Activated T-cell treated with anti-CD3 and anti-CD28 coated beads for 4 hours (primary cell): ENCODE results near the gene GOLGA7B.

ENCODE experiments used
- DNase-seq: peaks from one replicate; pipeline ENCODE4 v3.0.0-alpha.2; 2020

The GOLGA7B gene

DNA sequence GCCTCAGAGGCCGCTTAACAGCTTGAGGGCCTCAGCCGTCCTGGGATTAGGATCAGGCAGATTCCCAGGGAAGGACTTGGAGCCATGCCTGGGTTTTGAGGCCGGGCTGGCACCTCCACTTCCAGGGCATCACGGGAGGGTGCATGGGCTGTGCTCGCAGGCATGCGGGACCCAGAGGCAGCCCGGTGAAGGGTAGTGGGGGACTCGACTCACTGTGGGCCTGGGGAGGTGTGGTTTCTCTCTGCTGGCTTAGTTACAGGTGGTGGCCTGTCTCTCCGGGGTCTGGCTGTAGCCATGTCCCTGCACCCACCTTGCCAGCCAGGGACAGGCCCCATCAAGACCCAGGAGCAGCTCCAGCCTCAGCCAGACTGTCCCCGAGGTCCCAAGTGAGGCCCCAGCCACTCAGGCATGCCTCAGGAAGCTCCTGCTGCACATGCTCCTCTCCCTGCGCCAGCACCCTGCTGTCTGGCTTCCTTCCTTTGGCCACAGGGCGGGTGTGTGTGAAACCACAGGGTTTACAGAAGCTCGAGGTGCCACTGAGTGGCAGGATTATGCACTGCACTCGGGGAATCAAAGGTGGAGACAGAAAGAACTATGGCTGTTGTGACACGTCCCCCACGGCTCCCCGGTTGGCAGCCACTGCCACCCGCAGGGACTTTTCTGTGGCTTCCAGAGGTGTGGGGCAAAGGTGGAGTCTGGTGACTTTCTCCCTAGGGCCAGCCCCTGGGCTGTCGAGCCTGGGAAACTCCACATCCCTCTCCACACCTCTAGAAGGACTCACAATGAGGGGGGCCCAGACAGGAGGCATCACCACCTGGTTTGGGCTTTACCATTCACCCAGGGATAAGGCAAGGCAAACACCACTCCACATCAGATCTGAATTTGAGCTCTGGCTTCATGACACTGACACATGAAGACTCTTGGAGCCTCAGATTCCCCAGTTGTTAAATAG, 19.7 kb downstream of the GOLGA7B start:
- DNase-seq = peak; percentile 71

- no peak for DNase-seq
These were observed 21.3 kb downstream of the GOLGA7B start for GRCh38 chr10:97870990-97871389.

DNA sequence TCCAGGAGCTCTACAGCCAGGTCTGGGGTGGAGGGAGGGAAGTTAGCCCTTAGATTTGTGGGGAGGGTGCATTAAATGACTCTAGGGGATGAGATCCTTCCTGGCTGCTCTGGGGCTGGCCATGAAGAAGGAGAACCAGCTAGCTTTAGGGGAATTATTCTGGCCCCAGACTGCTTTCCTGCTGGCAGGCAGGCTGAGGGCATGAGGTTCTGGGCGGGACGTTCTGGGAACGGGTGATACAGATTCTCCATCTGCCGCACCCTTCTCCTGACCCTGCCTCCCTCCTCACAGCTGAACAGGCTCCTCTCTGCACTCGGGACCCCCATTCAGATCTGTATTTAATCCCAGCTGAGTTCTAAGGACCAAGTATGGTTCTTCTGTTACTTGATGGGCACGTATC, 23.9 kb downstream of the GOLGA7B start:
- no peak for DNase-seq

GRCh38 chr10:97874332-97874731, 24.7 kb downstream of the GOLGA7B start:
- DNase-seq = no peak

DNA sequence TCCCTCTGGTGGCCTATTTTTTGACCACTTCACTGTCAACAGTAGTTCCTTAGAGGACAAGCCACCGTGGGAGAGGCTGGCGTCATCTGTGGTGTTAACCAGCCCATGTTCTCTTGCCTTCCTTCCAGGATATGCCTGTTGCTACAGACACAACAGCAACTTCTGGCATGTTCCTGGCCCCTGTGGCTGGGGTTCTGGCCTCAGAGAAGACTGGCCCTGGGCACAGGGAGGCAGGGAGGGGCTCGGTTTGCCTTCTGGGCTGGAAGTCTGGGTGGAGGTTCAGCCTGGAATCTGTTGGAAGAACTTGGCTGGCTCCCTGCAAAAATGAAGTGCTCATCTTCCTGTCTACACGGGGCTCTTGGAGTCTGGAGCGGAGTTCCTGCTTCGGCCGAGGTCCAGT, 25.7 kb downstream of the GOLGA7B start:
- no peak for DNase-seq

DNA sequence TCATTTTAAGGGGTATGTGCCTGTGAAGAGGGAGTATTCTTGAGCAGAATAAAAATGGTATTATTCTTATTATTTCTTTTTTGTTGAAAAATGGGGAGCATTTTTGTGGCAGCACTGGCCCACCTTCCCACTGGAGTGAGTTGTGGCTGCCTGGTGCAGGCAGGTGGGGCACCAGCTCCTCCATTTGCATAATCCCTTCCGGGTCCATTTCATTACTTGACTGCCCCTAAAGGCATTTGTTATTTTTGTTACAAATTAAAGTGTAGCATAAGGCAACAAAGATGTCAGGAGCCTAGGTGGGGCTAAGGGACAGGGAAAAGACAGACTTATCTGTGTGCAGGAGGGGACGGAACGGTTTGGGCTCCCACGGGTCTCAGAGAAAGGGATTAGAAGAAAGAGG, 26.8 kb downstream of the GOLGA7B start:
- DNase-seq = no peak

DNA sequence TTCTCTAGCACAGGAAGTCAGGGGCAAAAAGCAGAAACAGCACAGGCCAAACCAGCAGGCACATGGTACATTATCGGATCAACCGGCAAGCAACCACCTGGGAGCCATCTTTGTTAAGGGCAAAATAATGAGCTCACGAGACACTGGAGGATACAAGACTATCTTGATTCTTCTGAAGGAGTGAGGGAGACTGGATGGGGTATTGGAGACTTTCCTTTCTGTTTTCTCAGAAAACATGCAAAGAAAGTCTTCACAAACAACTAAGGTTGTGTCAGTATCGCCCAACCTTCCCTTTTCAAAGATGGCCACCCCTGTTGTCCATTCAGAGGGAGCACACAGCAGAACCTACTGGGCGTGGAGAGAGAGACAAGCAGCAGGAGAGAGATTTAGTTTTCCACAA, 29.6 kb downstream of the GOLGA7B start:
- no peak for DNase-seq

DNA sequence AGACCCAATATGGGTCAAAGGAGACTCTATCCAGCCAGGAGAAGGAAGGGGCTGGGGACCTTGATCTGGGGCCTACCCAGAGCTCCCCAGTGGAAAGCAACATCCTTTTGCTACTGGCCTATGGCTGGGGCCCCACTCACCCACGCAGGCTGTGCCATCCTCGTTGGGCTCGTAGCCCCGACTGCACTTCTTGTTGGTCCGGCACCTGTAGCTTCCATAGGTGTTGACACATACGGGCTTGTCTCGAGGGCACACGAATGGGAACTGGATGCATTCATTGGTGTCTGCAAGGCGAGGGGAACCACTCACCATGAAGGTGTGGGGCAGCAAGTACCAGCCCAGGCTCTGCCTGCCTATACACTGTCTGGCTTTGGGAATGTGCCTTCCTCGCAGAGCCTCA, 30.5 kb downstream of the GOLGA7B start:
- no peak for DNase-seq

DNA sequence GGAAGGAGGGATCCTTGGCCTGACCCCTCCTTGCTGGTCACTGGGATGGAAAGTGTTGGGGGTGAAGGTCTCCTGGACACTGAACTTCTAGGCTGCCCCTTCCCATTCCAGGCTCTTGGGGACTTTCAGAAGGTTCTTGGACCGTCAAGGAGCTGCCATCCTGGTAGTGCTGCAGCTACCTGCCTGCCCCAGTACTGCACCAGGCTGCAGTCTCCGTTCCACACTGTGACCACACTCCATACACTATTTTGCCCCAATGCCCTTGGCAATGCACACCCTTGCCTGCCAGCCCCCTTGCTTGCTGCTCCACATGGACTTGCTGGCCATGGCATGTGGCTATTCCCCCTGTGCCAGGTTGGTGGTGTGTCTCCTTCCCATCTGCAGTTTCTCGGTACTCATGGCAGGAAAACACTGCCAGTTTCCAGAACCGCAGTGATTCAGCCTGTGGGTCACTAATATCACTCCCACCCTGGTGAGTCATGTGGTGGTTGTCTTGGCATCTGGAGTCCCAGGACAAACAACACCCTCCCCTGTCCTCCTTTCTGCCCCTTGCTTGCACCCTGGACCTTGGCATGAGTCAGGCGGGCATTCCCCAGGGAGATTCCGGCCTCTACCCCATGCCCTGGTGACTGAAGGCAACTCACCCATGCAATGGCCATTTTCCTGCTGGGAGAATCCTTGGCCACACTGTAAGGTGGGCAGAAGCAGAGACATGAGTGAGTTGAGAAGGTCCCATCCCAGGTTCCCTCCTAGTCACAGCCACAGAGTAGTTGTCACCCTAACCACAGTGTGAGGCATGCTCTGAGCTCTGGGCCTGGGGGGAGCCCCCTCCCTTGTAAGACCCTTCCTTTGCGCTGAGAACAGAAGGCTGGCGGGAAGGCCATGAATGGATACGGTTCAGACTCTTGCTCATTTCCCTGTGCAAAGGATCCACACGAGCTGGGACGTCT, 32.8 kb downstream of the GOLGA7B start:
- no peak for DNase-seq

DNA sequence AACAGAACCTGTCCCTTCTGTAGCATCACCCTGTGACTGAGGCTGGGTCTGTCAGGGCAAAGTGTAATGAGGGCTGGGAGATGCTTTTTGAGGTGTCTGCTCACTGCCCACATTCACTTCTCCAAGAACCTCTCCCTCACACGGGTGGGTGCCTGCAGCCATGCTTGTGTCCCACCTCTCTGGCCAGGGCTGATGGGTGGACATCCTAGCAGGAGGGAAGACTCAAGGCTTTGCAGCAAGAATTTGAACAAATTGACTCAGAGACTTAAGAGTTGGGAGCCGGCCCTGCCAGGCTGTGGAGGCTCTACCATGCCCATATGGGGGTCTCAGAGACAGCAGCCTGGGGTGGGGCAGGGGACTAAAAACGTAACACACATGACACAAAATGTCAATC, 33.4 kb downstream of the GOLGA7B start:
- no peak for DNase-seq

DNA sequence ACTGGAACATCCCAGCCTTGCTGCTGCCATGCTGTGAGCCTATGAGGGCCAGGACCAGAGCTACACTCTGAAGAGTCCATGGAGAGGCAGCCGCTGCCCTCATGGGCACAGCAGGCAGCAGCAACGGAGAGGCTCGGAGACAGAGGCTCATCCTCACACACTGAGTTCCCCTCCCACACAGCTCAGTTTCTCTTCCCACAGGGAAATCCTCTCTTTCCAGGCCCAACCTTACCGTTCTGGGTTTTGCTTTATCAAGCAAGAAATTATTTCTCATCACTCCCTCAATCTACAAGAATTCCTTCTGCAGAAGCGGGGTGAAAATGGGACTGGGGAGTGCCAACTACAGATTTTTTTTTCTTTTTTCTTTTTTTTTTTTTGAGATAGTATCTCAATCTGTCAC, 36.6 kb downstream of the GOLGA7B start:
- no peak for DNase-seq

DNA sequence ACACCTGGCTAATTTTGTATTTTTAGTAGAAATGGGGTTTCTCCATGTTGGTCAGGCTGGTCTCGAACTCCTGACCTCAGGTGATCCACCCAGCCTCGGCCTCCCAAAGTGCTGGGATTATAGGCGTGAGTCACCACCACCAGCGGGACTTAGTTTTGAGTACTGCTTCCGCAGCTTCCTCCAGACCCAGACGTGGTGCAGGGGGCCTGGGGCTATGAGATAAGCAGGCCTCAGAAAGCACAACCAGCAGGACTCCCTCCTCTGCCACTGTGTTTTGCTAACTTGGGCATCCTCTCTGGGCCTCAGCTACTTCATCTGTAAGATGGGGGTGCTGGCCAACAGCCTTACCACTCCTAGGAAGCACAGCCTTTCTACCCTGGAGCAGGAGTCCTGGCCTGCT, 37.8 kb downstream of the GOLGA7B start:
- DNase-seq = no peak

DNA sequence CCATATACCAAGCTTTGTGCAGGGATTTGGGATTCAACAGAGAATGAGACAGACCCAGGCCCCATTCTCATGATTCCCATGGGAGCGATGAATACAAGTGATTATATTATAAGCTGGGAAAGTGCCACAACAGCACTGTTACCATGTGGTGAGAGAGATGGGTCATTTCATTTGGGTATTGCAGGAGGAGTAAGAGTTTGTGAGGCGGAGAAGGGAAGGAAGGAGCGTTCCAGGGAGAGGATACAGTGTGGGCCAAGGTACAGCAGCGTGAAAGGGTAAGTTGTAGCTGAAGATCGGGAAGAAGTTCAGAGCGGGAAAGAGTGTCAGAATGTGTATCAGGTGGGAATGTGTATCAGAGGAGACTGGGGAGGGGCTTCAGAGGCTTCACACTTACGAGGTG, 38.5 kb downstream of the GOLGA7B start:
- DNase-seq = no peak

DNA sequence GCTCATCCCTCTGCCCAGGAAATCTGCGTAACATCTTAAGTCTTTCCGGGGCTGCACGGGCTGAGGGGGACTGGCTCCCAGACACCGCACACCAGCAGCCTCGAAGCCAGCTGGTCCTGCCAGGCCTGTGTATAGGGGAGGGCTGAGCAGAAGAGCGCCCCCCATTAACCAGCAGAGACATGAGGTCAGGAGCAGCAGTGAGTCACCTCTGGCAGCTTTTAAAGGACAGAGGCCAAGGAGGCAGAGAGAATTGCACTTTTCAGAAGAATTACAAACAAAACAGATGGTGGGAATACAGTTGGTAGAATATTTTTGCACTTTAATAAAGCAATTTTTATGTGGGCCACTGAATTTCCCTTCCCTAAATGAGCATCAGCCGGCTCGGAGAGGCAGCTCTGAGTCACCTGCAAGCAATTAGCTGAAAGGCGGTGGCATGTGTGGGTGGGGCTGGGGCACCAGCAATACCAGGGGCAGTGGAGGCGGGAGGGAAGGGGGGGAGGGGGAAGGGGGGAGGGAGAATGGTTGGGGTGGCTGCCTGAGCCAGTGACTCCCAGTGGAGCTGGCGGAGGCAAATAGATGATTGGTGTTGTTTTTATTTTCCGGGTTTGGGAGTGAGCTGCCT, 39.1 kb downstream of the GOLGA7B start:
- DNase-seq = no peak

DNA sequence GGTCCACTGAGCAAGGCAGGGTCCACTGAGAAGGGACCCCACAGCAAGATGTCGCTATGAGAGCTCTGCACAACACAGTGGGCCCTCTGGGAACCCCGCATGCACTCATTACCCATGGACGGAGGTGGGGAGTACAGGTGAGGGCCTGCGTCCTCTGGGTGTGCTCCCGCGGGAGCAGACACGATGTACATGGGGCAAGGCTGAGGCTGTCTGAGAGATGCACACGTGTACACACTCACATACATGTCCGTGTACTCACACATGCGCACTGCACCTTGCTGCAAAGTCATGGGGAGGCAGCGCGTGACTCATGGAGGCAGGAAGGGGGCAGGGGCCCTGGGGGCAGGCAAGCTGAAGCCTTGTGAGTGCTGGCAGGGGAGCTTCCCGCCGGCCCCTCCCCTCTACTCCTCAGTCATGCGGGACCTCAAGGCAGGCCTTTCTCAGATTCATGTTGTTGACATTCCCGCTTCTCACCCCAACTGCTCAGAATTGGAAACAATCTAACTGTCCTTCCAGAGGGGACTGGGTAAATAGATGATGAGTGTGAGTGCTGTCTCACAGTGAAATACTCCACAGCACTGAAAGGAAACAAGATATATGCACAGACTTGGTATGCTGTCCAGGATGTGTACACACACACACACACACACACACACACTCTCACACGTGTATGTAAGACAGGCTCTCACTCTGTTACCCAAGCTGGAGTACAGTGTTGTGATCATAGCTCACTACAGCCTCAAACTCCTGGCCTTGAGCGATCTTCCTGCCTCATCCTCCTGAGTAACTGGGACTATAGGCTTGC, 40.0 kb downstream of the GOLGA7B start:
- DNase-seq = no peak

GRCh38 chr10:97891497-97892167, 42.0 kb downstream of the GOLGA7B start:
- no peak for DNase-seq

- no peak for DNase-seq
These were observed 42.9 kb downstream of the GOLGA7B start for GRCh38 chr10:97892506-97892905.

DNA sequence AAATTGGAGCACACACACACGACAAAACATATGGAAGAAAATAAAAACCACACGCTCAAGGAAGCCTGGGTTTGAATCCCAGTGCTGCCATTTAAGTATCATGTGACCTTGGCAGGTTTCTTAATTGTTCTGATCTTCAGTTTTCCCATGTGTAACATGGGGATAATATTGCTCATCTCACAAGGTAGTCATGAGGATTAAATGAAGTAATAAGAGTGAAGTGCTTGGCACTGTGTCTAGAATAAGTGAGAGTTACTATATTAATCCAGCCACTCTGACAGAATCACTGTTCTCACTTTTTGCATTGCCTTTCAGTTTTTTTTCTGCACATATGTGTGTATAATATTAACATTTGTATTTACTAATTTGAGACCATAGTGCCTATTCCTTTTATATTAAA, 43.3 kb downstream of the GOLGA7B start:
- no peak for DNase-seq

- DNase-seq = no peak
These were observed 44.4 kb downstream of the GOLGA7B start for GRCh38 chr10:97894092-97894491.

GRCh38 chr10:97895084-97895483, 45.4 kb downstream of the GOLGA7B start:
- no peak for DNase-seq

DNA sequence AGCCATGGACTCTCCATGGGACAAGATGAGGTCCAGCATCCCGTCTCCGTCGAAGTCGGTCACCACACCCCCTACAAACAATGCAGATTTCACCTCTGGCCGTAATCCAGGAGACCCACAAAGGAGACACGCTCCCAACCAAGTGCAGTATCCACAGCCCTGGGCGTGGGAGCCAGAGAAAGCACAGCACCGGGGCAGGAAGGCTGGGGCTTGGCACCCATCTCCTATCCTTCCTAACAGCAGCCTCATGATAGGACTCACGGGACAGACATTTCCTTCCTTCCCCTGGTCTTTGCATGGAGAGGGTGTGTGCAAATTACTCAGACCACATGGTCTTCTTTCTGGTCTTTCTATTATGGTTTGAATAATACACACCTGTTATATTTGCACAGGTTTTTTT, 46.3 kb downstream of the GOLGA7B start:
- no peak for DNase-seq
